Esophagus squamous epithelium (tissue), 5 donors: ENCODE data around the gene ATG10. TPM values are rescaled to one million over a fixed set of nuclear protein-coding genes. Genes with fewer than 3 reads are reported as not detected.
"Not testable (repeated sequence)": the region's sequence is repeated elsewhere in the genome, so short reads cannot be mapped to it uniquely, and the experiment has no call there.

Experiments
- DNase-seq: peaks from one replicate; lab custom pipeline; 2025; lab: John Stamatoyannopoulos, UW
- H3K27ac ChIP-seq, 4 donors: fragments of 200-600 bp; sonication (generic); one replicate each; pipeline ENCODE4 v1.5.1; 2016 to 2019; ENCODE audit warnings: mild to moderate bottlenecking in 1 of 4
- H3K27me3 ChIP-seq, 4 donors: fragments of 200-600 bp; sonication (generic); 1 replicate in 3 of 4; 2 replicates in 1 of 4; pipeline versions ENCODE4 v1.5.1 to v1.6.0; 2017 to 2021; ENCODE audit warnings: antibody characterized with exemption in 1 of 4
- H3K36me3 ChIP-seq, 3 donors: fragments of 200-600 bp; sonication (generic); one replicate each; pipeline ENCODE4 v1.5.1; 2016 to 2019
- H3K4me1 ChIP-seq, 3 donors: fragments of 200-600 bp; sonication (generic); one replicate each; pipeline ENCODE4 v1.5.1; 2017 to 2019
- H3K4me3 ChIP-seq, 4 donors: fragments of 200-600 bp; sonication (generic); 1 replicate in 3 of 4; 2 replicates in 1 of 4; pipeline ENCODE4 v1.5.1; 2016 to 2019; ENCODE audit warnings: mild to moderate bottlenecking in 2 of 4, moderate library complexity in 1 of 4
- H3K9me3 ChIP-seq, 3 donors: fragments of 200-600 bp; sonication (generic); one replicate each; pipeline ENCODE4 v1.5.1; 2016 to 2019
- CTCF ChIP-seq, 6 experiments: fragments of 450-650 bp in 4 of 6; fragments of 200-600 bp in 2 of 6; sonication (generic) in 2 of 6; IDR thresholded peaks; one replicate each; pipeline ENCODE4 v1.5.1; 2016 to 2019; ENCODE audit warnings: antibody characterized with exemption in 6 of 6, mild to moderate bottlenecking in 4 of 6, moderate library complexity in 4 of 6
- POLR2A ChIP-seq, 4 donors: fragments of 450-650 bp; IDR thresholded peaks; one replicate each; pipeline ENCODE4 v1.6.1; 2017; ENCODE audit warnings: antibody characterized with exemption in 4 of 4, mild to moderate bottlenecking in 4 of 4, moderate library complexity in 3 of 4
- WGBS, 2 donors: methylation state at CpG; one replicate each; pipeline ENCODE4 v1.1.5; 2018; 5-methylcytosine and 5-hydroxymethylcytosine counted together
- intact Hi-C: fragments of 100-400 bp; cut with DNase I; formaldehyde crosslinking; loops from one replicate; pipeline ENCODE4 v1.15.0; 2022
- total RNA-seq, 4 donors: library from RNA; depleted of rRNA; stranded (reverse); fragments of >200 nt; gene quantifications; one replicate each; pipeline ENCODE4 v1.1.0, GENCODE V29; 2016
- donor health status: DM: yes; HTN: yes; CAD: no.

ATG10 gene
- total RNA-seq, 4 donors from 2014 or later: 3.1 to 7.8 (median 6.1) TPM

- Histone ChIP-seq H3K27ac (no peak overlapping the region), H3K9me3 (no peaks in the 10 kb centered on the region), H3K27me3 (peaks cover 0 to 5% (median 0%) of the 10 kb centered on the region in 4 donors), H3K36me3 (no peaks in the 10 kb centered on the region), H3K4me1 (peaks cover 0 to 16% (median 0%) of the 10 kb centered on the region in 3 donors), H3K4me3 (no peak overlapping the region)
- 35 to 47% methylated on average over 1 of the region's 1 CpG for WGBS, 2 donors
- TF ChIP-seq CTCF (IDR thresholded peaks at IDR 0.05) (no peak), POLR2A (IDR thresholded peaks at IDR 0.05) (no peak)
- DNase-seq: no peak
- intact Hi-C loops: no loop called here
These were observed 20.8 kb upstream of the ATG10 start for GRCh38 chr5:81950996-81951395.

- DNase-seq, H3K9me3 ChIP-seq, H3K4me1 ChIP-seq, H3K27me3 ChIP-seq, intact Hi-C loops, H3K4me3 ChIP-seq, H3K36me3 ChIP-seq, H3K27ac ChIP-seq: not testable (repeated sequence)
- WGBS, 2 donors: 81 to 86% methylated on average over 8 of the region's 8 CpGs
These were observed 17.0 kb upstream of the ATG10 start for GRCh38 chr5:81954796-81955195.

GRCh38 chr5:81958129-81958528, 13.7 kb upstream of the ATG10 start:
- H3K27ac ChIP-seq, H3K27me3 ChIP-seq, DNase-seq, H3K9me3 ChIP-seq, H3K4me3 ChIP-seq, intact Hi-C loops, H3K4me1 ChIP-seq, H3K36me3 ChIP-seq: not testable (repeated sequence)
- WGBS, 2 donors: 78 to 81% methylated on average over 2 of the region's 2 CpGs

- Histone ChIP-seq H3K27ac (no peak overlapping the region), H3K4me3 (no peak overlapping the region), H3K36me3 (no peaks in the 10 kb centered on the region), H3K4me1 (no peaks in the 10 kb centered on the region), H3K27me3 (no peaks in the 10 kb centered on the region), H3K9me3 (no peaks in the 10 kb centered on the region)
- TF ChIP-seq POLR2A (IDR thresholded peaks at IDR 0.05): no peak
- TF ChIP-seq CTCF (IDR thresholded peaks at IDR 0.05): no peak
- intact Hi-C loops: no loop called here
- 82 to 92% methylated on average over 9 of the region's 9 CpGs for WGBS, 2 donors
- no peak for DNase-seq
These were observed 10.0 kb upstream of the ATG10 start for GRCh38 chr5:81961651-81962440.

- WGBS, 2 donors: 91 to 93% methylated on average over 4 of the region's 4 CpGs
- Histone ChIP-seq H3K27me3 (no peaks in the 10 kb centered on the region), H3K9me3 (no peaks in the 10 kb centered on the region), H3K4me1 (no peaks in the 10 kb centered on the region), H3K36me3 (no peaks in the 10 kb centered on the region), H3K4me3 (no peak overlapping the region), H3K27ac (no peak overlapping the region)
- no peak for TF ChIP-seq POLR2A (IDR thresholded peaks at IDR 0.05)
- TF ChIP-seq CTCF (IDR thresholded peaks at IDR 0.05): no peak
- intact Hi-C loops: no loop called here
- DNase-seq: no peak
These were observed 8.3 kb upstream of the ATG10 start for GRCh38 chr5:81963544-81963943.

- 37 to 44% methylated on average over 1 of the region's 1 CpG for WGBS, 2 donors
- no peaks in the 10 kb centered on the region for H3K36me3 ChIP-seq
- no peaks in the 10 kb centered on the region for H3K9me3 ChIP-seq
- TF ChIP-seq CTCF (IDR thresholded peaks at IDR 0.05) (no peak), POLR2A (IDR thresholded peaks at IDR 0.05) (no peak)
- no peak overlapping the region for H3K27ac ChIP-seq
- no peak overlapping the region for H3K4me3 ChIP-seq
- no peaks in the 10 kb centered on the region for H3K27me3 ChIP-seq
- intact Hi-C loops: no loop called here
- no peak for DNase-seq
- H3K4me1 ChIP-seq: peaks cover 0 to under 1% (median 0%) of the 10 kb centered on the region in 3 donors
These were observed 6.3 kb upstream of the ATG10 start for GRCh38 chr5:81965524-81965923.
